HTERT RPE-1 (cell line): ENCODE results near the gene EXOC3.
"Not testable (repeated sequence)": the region's sequence is repeated elsewhere in the genome, so short reads cannot be mapped to it uniquely, and the experiment has no call there.

Source experiments
- in situ Hi-C: fragments of 300-500 bp; cut with MboI; formaldehyde crosslinking; loops from 4 replicates; pipeline ENCODE4 v1.14.3; 2020; ENCODE audit warnings: low sequenced_read_pairs

EXOC3 gene

DNA sequence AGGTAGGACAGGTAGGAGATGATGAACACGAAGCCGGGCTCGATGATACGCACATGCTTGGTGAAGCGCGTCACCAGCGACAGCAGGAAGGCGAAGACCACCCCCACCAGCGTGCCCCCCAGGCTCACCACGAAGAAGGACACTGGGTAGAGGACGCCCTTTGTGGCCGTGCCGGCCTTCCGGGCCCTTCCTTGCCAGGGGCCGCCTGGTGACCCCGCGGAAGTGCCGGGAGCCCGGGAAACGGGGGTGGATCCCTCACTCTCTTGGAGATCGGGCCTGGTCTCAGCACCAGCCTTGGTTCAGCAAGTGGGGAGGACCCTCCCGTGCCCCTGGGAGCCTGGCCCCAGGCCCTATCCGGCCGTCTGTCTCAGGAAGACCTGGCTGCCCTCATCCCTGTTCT is 41.6 kb downstream of the EXOC3 start:
- in situ Hi-C loops: no loop called here

DNA sequence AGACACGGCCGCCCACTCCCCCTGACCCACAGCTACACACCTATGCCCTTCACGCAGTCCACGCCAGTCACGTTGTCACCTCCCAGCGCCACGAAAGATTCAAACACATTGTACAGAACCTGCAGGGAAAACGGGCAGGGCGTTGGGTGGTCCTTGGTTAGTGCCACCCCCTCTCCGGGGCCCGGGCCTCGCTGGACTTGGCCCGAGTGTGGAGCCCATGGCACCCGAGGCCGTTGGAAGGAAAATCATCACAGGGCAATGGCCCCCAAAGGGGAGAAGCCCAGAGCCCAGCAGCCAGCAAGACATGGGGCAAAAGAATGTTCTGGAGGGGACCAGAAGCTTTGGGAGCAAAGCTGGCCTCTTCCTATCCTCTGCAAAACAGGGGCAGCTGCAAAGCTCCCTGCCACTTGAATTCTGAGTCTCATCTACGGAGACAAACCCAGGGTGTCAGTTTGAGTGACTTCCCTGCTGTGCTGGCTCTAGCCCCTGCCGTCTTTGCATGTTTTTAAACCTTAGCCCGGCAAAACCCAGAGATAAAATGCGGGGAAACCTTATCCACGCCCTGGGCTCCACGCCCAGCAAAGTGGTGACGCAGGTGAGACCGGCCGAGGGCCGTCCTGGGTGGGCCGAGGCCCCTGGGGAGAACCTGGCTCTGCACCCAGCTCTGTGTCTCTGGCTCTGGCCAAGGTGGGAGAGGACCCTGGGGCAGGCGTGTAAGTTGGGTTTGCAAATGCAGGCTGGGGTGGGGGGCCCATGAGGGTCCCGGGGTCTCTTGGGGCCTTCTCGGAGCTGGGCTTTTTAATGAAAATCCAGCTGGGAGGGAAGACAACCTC is 42.4 kb downstream of the EXOC3 start:
- in situ Hi-C loops: no loop called here

DNA sequence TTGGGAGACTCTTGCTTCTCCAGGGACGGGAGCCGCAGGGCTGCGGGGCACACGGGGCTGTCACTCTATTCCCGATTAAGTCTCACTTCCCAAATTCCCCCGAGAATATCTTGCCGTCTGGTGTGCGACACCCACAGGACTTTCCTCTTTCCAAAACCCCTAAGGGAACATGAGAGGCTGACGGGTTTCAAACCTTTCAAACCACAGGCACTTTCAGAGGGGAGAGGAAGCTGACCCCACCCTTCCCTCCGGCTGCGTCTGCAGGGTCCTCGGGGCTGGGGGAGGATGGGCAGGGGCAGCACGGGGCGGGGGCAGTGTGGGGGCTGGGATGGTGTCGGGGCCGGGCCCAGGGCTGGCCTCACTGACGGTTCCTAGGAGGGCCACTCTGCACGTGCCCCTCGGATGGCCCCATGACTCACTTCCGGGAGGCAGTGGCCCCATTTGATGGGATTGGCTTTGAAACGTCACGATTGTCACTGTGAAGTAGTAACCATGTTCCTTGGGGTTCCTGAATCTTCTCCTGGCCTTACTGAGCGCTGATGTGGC is 43.0 kb downstream of the EXOC3 start:
- in situ Hi-C loops: no loop called here

DNA sequence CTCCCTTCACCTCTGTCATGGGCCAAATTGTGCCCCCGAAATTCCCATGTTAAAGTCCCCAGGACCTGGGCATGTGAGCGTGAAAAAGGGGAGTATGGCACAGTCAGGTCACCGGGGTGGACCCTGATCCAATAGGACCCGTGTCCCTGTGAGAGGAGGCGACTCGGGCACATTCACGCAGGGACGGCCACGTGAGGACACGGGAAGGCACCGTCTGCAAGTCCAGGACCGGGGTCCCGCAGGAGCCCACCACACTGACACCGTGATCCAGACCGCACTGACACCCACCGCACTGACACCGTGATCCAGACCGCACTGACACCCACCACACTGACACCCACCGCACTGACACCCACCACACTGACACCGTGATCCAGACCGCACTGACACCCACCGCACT is 43.6 kb downstream of the EXOC3 start:
- in situ Hi-C loops: not testable (repeated sequence)

DNA sequence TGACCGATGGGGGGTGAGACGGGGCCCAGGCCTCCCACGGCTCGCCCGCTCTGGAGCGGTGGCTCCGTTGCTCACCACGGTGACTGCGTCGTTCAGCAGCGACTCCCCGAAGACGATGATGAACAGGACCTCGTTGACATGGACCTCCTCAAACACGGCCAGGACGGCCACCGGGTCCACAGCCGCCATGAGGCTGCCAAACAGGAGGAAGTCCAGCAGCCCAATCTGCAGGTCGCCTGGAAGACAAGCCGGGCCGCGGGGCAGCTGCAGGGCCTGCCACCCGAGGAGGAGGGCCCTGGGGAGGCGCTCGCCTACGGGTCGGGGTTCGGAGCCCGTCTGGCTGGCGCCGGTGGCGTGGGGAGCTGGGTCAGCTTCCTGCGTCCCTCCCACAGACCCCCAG is 45.3 kb downstream of the EXOC3 start:
- in situ Hi-C loops: no loop called here

DNA sequence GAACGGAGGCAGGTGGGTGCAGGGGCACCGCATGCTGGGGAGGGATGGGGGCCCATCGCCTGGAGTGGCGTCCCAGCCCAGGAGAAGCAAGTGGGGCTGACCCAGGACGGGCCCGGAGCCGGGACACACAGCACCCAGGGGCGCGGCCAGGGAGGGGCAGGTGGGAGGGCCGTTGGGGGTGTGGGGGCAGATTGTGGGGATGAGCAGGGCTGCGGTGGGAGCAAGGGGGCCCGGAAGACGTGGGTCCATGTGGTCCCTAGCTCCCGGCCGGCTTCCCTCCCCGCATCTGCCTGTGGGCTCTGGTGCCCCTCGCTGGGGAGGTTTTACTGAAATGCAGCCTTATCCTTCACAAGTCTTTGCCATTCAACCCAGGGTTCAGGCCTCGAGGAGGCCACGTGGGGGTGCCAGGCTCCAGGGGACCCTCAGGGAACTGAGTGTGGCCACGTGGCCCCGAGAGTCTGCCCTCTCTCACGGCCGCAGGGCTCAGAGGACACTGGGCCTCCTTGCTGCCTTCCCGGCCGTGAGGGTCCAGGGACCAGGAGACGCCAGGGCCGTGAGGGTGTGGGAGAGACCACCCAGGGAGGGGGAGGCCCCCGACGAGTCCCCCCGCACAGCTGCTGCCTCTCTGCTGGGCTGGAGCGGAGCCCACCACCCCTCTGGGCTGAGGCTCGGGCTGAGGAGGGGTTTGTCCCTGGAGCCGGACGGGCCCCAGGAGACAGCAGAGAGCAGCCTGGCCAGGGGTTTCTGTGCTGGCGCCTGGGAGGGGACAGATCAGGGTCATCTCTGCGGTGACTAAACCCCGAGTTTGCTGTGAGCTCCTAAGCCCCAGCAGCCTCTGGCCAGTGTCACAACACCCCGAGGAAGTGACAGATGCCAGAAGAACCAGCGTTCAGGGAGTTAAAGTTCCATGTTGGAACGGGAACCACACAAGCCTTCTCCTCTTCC is 46.0 kb downstream of the EXOC3 start:
- in situ Hi-C loops: no loop called here

DNA sequence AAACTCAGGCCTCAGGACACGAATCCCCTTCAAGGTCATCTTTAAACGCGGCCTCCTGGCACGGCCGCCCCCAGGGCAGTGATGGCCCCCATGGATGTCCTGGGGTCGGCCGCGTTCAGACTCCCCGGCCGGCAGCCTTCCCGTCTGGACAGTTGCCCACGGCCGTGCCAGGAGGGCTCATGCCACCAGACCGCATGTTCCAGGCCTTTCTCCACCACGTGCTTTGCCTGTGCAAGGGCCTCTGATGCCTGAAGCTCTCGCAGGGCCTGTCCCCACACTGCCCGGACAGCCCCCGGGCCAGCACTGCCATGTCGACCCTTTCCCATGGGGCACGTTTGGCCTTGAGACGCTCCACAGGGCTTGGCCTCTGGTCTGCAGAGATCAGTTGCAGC is 46.7 kb downstream of the EXOC3 start:
- in situ Hi-C loops: no loop called here

DNA sequence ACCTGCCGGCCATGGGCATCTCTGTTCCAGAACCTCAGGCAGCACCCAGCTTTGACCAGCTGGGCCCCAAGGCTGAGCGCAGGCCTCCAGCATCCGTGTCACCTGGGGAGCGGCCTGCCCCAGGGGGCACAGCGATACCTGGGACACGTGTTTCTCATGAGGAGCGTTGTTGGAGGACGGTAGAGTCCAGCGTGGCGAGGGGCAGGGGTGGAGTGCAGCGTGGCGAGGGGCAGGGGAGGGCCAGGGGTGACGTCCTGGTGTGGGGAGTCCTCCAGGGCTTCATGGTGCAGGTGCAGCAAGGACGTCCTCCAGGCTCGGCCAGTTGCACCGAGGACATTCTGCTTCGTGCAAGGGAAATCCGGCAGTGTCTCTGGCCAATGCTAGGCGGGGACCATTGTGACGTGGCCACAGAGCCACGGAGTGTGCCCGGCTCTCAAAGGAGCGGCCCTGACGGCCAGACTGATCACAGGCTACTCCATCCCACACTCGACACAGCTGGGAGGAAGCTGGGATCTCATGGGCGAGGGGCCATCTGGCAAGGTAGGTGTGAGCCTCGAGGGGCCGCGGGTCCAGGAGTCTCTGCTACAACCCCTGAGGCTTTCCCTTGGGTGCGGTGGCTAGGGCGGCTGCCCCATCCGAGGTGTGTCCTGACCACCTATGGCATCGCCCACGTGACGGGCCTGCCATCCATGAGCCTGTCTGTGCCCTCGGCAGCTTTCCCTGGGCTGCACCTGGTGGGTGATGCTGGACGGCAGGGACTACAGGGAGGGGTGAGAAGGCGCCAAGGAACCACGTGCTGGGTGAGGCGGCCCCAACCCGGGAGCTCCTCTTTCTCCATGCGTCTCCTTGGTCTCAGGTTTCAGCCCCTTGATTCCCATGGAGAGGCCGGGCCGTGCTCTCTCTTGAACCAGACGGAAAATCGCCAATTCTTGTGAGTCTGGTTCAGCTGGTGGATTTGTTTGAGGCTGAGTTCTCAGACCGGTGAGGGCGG is 47.4 kb downstream of the EXOC3 start:
- in situ Hi-C loops: no loop called here

DNA sequence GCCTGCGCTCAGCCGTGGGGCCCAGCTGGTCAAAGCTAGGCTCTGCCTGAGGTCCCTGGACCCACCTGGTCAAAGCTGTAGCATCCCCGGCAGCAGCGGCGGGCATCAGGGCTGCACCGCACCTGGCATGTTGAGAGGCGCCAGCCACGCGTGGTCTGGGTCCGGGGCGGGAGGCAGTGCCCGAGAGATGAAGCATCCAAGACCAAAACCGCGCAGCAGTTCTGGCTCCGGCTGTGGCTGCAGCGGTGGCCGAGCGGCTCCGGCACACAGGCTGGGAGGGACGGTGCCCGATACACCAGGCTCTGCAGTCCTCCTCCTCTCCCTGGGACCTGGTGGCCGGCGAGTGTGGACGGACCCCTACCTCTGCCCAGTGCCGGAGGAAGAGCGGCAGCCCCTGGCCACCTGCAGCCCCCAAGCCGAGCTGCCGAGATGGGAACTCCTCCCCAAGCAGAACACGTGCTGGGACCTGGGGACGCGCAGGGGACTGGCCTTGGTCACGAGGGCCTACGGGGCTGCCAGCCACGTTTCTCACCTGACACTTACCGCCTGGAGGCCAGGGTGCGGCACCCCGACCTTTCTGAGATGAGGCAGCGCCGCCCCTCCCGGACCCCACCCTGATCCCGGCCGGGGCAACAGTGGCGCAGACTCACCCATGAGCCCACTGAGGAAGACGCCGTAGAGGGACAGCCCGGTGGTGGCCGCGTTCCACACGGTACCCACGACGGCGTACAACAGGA is 48.3 kb downstream of the EXOC3 start:
- in situ Hi-C loops: no loop called here

DNA sequence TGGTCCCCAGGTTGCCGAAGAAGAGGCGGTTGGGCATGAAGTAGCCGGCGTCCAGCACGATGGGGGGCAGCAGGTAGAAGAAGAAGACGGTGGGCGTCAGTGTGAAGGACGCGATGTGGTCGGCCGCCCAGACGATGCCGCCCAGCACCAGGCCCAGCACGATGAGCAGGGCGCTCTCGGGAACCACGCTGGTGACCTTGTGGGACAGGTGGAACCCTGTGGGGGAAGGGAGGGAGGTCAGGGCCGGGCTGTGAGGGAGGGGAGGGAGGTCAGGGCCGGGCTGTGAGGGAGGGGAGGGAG is 48.8 kb downstream of the EXOC3 start:
- in situ Hi-C loops: no loop called here

DNA sequence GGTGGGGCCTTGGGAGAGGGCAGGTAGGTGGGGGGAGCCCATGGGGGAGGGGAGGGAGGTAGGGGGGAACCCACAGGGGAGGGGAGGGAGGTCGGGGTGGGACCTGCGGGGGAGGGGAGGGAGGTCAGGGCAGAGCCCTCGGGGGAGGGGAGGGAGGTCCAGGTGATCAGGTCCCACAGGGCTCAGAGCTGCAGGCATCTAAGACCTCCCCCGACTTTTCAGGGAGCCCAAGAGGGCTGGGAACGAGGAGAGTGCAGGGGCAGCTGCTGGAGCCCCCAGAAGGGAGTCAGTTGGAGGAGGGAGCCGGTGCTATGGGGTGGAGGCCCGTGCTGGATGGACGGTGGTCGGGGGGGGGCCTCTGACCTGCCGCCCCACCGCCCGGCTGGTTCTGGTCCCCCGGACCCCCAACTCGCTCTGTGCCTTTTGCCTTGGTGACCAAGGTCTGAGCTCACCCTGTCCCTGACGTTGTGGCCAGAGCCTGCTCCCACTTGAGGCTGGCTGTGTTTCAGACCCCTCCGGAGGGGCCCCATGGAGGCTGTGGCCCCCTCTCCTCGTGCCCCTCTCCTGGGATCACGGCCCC is 49.4 kb downstream of the EXOC3 start:
- in situ Hi-C loops: no loop called here

DNA sequence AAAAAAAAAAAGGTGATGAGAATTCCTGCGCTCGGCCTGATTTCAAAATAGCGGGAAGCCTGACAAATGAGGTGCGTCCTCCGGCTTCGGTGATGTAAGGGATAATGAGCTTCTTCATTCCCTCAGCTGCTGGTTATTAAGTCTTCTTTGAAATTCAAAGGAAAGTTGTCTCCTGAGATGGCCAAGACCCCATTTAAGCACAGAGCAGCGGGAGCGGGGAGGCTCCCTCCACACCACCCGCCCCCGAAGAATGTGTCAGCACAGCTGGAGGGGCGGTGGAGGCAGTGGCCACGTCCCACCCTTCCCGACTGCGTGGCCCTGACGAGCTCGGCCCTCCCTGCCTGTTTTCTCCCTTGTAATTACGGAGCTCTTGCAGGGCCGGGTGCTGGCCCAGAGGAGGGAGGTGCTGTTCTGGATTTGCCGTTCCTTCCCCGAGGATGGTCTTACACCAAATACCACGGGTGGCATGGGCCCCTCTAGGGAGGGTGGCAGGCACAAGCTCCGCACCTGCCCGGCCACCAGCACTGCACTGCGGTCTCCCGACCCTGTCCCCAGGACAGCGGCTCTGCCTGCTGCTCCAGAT is 50.2 kb downstream of the EXOC3 start:
- in situ Hi-C loops: no loop called here

DNA sequence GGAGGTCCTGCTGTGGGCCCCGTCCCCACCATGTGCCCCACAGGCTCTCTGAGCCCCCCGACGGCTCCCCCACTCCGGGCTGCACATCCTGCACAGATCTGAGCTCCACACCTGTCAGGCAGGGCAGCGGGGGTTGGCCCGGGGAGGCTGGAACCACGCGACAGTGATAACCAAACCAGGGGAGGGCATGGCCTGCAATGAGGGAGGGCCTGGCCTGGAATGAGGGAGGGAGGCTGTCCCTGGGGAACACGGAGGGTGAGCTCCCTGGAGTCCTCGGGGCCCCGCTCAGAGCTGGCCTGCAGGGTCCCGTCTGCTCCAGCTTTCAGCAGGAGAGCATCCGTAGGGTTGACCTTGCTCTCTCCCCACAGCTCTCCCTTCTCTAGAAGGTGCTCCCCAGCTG is 50.8 kb downstream of the EXOC3 start:
- in situ Hi-C loops: no loop called here

DNA sequence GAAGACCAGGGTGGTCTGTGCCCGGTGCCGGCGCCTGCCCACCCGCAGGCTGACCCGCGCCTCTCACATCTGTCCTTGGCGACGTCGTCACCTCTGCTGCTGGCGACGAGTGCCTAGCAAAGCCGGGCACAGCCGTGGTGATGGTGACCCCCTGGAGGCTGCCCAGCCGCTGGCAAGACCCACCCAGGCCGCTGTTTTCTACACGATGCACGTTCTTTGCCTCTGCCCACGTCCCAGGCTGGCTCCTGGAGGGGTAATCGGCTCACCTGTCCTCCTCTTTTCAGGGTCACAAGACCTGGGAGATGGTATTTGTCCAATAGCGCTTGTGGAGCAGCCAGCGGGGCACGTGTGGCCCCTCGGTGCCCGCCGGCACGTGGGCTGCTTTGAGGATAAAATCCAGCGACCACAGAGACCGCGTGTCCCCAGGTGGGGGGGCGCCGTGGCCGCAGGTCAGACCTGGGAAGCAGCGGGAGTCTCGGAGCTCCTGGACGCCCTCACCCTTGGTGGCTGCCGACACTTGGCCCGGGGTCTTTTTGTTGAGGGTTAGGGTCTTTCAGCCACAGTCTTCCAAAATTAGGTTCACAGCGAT is 51.8 kb downstream of the EXOC3 start:
- in situ Hi-C loops: no loop called here

DNA sequence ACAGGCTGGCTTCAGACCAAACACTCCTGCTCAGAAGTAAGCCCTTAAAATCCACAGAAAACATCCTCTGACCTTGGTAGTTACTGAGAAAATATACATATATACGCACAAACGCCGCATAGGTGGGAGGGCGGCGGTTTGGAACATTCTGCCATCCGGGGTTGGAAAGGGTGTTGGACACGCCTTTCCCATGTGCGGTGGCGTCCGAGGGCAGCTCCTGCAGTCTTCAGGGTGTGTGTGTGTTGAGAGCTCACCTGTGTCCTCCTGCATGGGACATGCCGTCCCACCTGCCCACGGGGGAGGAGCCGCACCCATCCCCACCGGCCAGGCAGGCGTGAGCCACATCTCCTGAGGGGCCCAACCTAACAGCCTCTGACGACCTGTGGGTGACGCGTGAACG is 53.1 kb downstream of the EXOC3 start:
- in situ Hi-C loops: no loop called here

DNA sequence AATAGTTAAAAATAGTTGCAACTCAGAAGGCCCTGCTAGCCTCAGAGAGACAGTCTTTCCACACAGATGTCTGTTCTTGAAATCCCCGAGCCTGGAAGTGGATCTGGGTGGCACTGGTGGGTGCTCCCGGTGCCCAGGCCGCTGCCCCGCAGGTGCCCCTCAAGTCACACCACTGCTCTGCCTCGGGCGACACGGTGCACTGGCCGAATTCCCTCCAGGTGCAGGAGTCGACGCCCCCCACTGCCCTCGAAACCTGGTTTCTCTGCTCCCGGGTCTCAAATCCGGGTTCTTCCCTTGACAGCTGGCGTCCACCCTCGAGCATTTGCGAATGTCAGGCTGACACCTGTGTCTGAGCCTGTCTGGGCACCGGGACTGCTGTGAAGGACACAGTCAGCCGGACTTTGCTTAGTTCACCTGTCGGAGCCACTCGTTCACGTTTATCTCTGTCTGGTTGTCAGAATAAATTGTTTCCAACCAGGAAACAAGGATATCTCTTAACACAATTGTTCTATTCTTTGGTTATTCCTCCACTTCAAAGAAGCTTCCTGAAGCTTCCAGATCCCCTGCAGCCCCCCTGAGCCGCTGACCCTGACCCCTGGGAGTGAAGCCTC is 54.2 kb downstream of the EXOC3 start:
- in situ Hi-C loops: no loop called here

DNA sequence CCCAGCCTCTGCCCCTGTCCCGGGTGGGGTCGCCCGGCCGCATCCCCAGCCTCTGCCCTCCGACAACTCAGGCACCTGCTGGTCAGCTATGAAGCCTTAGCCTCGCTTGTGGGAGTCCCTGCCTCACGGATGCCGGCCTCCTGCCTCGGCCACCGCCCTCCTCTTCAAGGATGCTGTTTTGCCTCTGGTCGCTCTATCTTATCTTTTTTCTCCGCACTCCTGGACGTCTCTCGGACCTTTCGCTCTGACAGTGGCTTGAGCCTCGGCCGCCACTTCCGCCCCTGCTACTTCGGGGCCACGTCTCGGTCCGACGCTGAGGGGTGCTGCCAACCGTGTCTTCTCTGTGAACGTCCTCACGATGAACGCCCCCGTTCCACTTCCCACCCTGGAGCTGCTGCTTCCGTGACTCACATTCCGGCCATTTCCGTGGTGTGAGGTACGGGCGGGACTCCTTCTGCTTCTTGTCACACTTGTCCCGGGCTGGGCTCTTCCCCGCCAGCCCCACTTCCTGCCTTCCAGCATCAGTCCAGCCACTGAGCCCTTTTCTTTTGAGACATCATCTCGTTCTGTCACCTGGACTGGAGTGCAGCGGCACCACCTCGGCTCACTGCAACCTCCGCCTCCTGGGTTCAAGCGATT is 55.0 kb downstream of the EXOC3 start:
- in situ Hi-C loops: no loop called here
